ENCODE data around the gene TTC28.

GRCh38 chr22:27949421-27949820 is 730.2 kb downstream of the TTC28 start:
- TF ChIP-seq, protein P1, sequence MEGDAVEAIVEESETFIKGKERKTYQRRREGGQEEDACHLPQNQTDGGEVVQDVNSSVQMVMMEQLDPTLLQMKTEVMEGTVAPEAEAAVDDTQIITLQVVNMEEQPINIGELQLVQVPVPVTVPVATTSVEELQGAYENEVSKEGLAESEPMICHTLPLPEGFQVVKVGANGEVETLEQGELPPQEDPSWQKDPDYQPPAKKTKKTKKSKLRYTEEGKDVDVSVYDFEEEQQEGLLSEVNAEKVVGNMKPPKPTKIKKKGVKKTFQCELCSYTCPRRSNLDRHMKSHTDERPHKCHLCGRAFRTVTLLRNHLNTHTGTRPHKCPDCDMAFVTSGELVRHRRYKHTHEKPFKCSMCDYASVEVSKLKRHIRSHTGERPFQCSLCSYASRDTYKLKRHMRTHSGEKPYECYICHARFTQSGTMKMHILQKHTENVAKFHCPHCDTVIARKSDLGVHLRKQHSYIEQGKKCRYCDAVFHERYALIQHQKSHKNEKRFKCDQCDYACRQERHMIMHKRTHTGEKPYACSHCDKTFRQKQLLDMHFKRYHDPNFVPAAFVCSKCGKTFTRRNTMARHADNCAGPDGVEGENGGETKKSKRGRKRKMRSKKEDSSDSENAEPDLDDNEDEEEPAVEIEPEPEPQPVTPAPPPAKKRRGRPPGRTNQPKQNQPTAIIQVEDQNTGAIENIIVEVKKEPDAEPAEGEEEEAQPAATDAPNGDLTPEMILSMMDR (IDR thresholded peaks at IDR 0.05): no peak
- no peak for TF ChIP-seq POLR2A (IDR thresholded peaks at IDR 0.05)

Data from thyroid gland (tissue), 4 donors.